DMS114 treated with DMSO at 0.1 percent for 48 hours (cell line): ENCODE results near the gene TTN.

Experiments
- DNase-seq: peaks from one replicate; lab custom pipeline; 2025; ENCODE audit not compliant: unreplicated experiment; lab: John Stamatoyannopoulos, UW

Gene TTN

DNA sequence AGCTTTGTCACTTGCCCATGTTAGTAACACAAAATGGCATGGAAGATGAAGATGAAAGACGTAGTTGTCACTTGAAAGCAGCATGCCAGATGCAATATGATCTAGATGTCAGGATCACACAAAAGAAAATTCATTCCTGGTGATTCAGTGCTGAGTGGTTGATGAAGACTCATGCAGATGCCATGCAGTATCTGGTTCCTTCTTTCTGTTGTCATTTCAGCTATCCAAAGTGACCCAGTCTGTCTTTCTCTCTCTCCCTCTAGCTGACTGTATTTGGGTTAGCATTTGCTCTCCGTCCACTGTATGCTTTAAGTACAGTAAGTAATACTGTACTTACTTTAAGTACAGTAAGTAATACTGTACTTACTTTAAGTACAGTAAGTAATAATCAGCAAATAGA is 50.4 kb downstream of the TTN start:
- no peak for DNase-seq

DNA sequence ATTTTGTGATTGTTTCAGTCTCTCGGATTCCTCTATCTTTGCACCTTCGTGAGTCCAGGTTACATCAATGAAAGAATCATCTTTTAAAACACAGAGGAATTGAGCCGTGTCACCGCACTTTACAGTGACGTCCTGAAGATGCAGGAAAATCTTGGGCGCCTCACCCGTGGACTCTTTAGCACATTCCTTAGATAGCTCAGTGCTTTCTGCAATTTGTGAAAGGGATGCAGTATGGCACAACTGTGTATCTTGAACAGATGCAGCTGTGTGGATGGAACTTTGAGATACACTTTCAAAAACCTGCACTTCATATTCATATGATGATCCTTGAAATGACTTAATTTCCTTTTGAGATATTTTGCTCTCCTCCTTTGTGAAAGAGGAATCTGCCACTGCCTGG is 50.9 kb downstream of the TTN start:
- no peak for DNase-seq

GRCh38 chr2:178747767-178748166 is 59.5 kb downstream of the TTN start:
- DNase-seq, result no peak

GRCh38 chr2:178734518-178734917 is 72.7 kb downstream of the TTN start:
- no peak for DNase-seq

- no peak for DNase-seq
Measured at GRCh38 chr2:178733975-178734374, 73.2 kb downstream of the TTN start.

GRCh38 chr2:178732913-178733312 is 74.3 kb downstream of the TTN start:
- no peak for DNase-seq

- no peak for DNase-seq
Measured at GRCh38 chr2:178731300-178731699, 75.9 kb downstream of the TTN start.

DNA sequence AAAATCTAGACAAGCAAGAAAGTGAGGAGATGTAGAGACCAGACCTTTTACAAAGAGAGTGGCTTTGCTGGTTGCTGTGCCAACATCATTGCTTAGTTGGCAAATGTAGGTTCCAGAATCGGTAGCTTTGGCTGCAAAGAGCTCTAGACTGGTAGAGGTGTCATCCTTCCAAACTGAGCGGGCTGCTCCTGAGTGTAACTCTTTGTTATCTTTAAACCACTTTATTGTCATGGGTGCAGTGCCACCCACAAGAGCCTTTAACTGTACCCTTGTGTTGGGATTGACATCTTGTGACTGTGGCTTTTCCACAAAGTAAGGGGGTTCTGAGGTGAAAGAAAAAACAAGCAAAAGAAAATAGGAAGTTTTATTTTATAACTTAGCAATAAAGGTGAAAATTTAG is 77.2 kb downstream of the TTN start:
- DNase-seq, result no peak

- DNase-seq, result no peak
Measured at GRCh38 chr2:178723786-178724346, 83.4 kb downstream of the TTN start.

DNA sequence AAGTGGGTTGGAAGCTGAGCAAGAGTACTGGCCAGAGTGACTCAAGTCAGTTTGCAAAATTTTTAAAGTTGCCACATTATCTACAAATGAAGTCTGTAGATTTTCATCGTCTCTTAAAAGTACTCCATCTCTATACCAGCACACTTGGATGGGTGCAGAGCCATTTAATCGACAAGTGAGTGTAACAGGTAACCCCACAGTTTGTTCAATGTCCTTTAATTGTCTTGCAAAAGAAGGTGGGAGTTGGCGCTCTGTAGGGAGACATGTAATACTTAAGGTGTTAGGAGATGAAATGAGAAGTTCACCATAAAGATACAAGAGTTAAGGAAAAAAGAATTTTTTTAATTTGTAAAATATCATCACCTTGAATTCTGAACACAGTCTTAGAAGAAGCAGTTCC is 84.9 kb downstream of the TTN start:
- DNase-seq, result no peak

DNA sequence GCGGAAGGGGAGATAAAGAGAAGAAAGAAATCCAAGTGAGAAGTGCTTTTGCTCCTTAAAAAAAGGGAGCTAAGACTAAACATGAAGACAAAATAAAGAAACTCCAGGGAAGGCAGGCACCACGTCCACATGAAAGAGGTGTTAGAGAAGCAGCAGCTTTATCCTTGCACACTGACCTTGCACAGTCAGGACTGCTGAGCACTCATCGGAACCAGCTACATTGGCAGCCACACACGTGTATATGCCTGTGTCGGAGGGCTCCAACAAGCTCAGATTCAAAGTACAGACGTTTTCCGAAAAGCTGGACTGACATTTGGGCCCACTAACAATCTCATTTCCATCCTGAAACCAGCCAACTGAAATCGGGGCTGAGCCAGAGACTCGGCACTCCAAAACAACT is 88.2 kb downstream of the TTN start:
- DNase-seq, result no peak

DNA sequence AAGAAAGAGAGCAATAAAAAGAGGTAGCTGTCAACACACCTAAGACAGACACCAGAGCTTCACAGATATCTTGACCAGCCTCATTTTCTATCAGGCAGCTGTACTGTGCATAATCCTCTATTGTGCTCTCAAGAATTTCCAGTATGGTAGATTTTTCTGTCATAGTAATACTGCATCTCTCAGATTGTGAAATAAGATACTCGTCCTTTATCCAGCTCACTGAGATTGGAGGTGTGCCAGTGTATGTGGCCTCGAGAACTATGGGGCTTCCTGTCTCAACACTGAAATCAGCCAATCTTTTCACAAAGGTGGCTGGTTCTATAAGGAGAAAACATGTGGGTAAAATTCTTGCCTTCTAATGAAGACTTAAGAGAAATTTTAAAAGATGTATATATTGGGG is 88.9 kb downstream of the TTN start:
- no peak for DNase-seq

- no peak for DNase-seq
Measured at GRCh38 chr2:178716394-178716793, 90.8 kb downstream of the TTN start.

GRCh38 chr2:178715366-178715765 is 91.9 kb downstream of the TTN start:
- no peak for DNase-seq

DNA sequence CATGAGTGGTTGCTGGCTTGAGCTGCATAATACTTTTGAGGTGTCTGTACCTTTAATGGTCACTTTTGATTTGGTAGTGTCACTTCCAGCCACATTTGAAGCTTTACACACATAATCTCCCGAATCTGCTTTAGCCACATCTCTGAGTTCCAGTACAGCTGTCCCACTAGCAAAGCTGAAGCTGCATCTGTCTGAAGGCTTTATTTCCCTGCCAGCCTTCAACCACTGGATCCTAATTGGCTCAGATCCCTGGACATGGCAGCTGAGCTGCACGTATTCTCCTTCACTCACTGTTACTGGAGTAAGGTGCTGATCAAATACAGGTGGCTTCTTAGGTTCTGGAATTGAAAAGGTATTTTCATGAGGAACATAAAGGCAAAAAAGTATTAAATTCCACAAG is 99.7 kb downstream of the TTN start:
- no peak for DNase-seq

GRCh38 chr2:178704876-178705275 is 102.3 kb downstream of the TTN start:
- no peak for DNase-seq

DNA sequence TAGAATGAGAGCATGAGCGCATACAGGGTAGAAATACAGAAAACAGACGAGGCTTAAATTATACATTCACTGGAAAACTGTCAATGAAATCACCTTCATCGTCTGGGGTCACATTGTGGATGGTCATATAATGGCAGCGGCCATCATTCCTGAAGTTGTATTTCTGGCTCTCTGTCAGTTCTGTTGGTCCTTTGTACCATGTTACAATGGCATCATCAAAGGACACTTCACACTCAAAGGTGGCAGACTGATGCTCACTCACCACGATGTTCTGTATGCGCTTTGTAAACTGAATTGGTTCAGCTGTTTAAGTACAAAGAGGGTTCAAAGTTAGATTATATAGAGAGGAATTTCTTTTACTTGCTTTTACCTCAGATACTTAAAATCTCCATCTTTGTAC is 104.9 kb downstream of the TTN start:
- DNase-seq, result no peak

DNA sequence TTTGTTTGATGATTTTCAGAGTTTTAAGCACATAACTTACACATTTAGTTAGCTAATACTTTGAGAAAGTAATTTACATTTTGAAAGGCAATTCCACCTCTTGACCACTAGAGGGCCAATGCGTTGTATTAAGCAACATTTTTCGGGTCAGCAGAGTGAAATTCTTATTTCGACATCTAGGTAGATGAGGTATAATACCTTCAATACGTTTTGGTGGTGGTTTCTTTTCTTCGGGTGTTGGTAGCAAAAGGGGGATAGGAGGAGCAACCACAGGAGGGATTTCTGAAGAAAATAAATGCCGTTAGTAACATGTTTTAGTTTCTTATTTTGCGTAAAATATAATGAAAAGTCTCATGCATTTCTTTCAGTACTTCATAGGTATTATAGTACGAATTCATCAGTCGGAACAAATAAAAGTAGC is 106.3 kb downstream of the TTN start:
- peak; percentile 5 for DNase-seq

DNA sequence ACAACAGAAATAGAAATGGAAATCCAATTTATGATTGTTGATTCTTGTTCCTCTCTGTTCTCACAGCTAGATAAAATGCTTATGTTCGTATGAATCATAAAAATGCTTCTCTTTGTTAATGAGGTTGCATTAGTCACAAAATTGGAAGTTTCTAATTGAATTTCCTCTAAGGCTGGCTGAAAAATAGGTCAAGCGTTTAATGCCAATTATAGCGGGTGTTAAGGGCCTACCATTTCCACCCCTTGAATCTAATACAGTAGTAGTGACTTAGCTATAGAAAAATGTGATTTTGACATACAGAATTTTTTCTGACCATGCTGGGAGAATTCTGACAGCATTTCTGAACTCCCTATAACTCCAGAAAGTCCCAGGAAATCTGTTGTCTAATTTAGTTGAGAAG is 107.1 kb downstream of the TTN start:
- DNase-seq, result no peak

DNA sequence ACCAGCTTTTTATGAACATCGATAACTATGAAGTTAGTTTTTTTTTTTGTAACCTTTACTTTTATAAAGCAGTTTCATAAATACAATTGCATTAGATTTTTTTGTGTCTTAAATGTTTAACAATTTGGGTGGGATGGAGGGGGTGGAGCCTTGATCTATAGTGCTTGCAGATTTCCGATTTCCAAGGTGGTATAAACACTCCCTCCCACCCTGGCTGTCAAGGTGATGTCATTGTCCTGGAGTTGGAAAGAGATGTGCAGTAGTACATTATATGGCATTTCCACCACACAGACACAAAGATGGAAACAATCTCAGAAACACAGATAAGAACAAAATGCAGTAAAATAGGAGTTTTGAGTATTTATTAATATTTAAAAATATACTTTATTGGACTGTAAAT is 114.4 kb downstream of the TTN start:
- DNase-seq, result no peak

- DNase-seq, result no peak
Measured at GRCh38 chr2:178689808-178690207, 117.4 kb downstream of the TTN start.

GRCh38 chr2:178683877-178684276 is 123.3 kb downstream of the TTN start:
- no peak for DNase-seq

DNA sequence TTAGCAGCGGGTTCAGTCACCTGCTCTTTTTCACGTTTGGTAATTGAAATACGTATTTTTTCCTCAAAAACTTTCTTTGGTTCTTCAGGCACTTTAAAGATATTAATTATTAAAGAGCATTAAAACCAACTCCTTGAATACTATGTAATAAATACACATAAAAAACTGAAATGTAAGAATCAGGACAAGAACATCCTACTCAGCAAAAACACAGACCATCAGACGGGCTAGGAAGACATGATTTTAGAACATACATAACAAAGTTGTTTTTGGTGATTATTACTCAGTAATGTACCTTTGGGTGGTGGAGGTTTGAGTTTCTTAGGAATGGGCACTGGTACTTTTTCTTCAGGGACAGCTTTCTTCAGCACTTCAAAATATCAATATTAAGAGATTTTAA is 126.1 kb downstream of the TTN start:
- DNase-seq, result no peak

DNA sequence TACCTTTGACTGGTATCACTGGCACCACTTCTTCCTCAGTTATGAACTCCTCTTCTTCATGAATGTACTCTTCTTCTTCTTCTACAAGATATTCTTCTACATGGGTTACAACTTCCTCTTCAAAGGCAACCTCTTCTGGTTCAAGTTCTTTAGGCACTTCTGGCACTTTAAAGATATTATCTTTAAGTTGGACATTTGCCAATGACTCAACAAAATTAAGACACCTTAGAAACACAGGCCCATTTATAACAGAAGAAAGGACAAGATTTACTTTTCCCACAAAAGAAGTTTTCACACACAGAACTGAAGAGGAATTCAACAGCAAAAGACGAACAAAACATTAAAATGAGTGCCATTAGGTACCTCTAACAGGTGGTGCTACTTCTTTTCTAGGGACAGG is 127.3 kb downstream of the TTN start:
- DNase-seq, result no peak
